T follicular helper cell (primary cell): ENCODE measurements around the gene PLCL1.

Source experiments
- DNase-seq: peaks from one replicate; pipeline ENCODE4 v3.0.0-alpha.2; 2020; ENCODE audit warnings: low read depth
- total RNA-seq, 2 experiments: gene quantifications; one replicate each; lab custom pipeline; 2026; lab: John Stamatoyannopoulos, UW

PLCL1 gene
- 11.9 to 47.3 reads per million in 2 experiments for total RNA-seq

- DNase-seq, result peak; percentile 86
Observed at GRCh38 chr2:197804049-197804757, at the start of gene PLCL1. TSS of gene PLCL1 (plus strand) at chr2:197804593.

- DNase-seq, result no peak
Observed at GRCh38 chr2:197759013-197759412, 45.4 kb upstream of the PLCL1 start.

GRCh38 chr2:197759625-197760292, 44.6 kb upstream of the PLCL1 start:
- no peak for DNase-seq

GRCh38 chr2:197760293-197760657, 44.1 kb upstream of the PLCL1 start:
- no peak for DNase-seq

- DNase-seq, result peak; percentile 3
Observed at GRCh38 chr2:197777823-197778407, 26.5 kb upstream of the PLCL1 start.

- DNase-seq, result no peak
Observed at GRCh38 chr2:197779261-197779660, 25.1 kb upstream of the PLCL1 start.

GRCh38 chr2:197782126-197782525, 22.3 kb upstream of the PLCL1 start:
- DNase-seq, result no peak

- no peak for DNase-seq
Observed at GRCh38 chr2:197784956-197785941, 19.1 kb upstream of the PLCL1 start, which contains the start of gene BOLL. TSS of gene BOLL (minus strand) at chr2:197785319. CDS start at chr2:197781850, 3,469 bp downstream.

- DNase-seq, result peak; percentile 33
Observed at GRCh38 chr2:197786010-197786877, 18.1 kb upstream of the PLCL1 start.

GRCh38 chr2:197793456-197793855, 10.9 kb upstream of the PLCL1 start:
- DNase-seq, result no peak

- DNase-seq, result no peak
Observed at GRCh38 chr2:197795277-197795676, 9.1 kb upstream of the PLCL1 start.

GRCh38 chr2:197798187-197798586, 6.2 kb upstream of the PLCL1 start:
- no peak for DNase-seq

GRCh38 chr2:197799068-197799467, 5.3 kb upstream of the PLCL1 start:
- DNase-seq, result no peak

GRCh38 chr2:197800091-197800490, 4.3 kb upstream of the PLCL1 start:
- DNase-seq, result no peak

- DNase-seq, result no peak
Observed at GRCh38 chr2:197801033-197801432, 3.4 kb upstream of the PLCL1 start.

- DNase-seq, result no peak
Observed at GRCh38 chr2:197803033-197803444, 1.4 kb upstream of the PLCL1 start.

- DNase-seq, result no peak
Observed at GRCh38 chr2:197804758-197805714, 643 bp downstream of the PLCL1 start.

- DNase-seq, result no peak
Observed at GRCh38 chr2:197805715-197806633, 1.6 kb downstream of the PLCL1 start.

GRCh38 chr2:197809064-197809463, 4.7 kb downstream of the PLCL1 start:
- no peak for DNase-seq
